Measurements from ENCODE around the gene BRCA1. TPM values are rescaled to one million over a fixed set of nuclear protein-coding genes. Genes with fewer than 3 reads are reported as not detected.
A peak's percentile ranks its signal among the peaks of the same experiment; 100 is the strongest.
"Not testable (repeated sequence)": the region's sequence is repeated elsewhere in the genome, so short reads cannot be mapped to it uniquely, and the experiment has no call there.

The BRCA1 gene
- total and polyA plus RNA-seq, 3 experiments from 2014 or later: 3.3 to 71.5 (median 66.8) TPM

DNA sequence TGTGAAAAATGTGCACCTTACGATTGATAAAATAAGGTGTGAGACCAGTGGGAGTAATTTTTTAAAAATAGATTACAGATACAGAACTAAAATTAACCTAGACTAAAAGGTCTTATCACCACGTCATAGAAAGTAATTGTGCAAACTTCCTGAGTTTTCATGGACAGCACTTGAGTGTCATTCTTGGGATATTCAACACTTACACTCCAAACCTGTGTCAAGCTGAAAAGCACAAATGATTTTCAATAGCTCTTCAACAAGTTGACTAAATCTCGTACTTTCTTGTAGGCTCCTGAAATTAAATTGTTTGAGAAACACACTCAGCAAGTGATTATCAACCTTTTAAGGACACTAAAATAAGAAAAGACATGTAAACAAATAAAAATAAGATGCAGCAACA, 20.5 kb downstream of the BRCA1 start:
- ChIA-PET CTCF (no interaction called here), POLR2A (no interaction called here)
- Histone ChIP-seq H3K4me3 (ENCODE audit: low read length) (no peak overlapping the region), H3K27ac (ENCODE audit: low read depth, low read length) (no peak overlapping the region), H3K36me3 (ENCODE audit: insufficient read depth, low read length) (no peaks in the 10 kb centered on the region), H3K4me1 (ENCODE audit: insufficient read depth, low read length) (no peaks in the 10 kb centered on the region), H3K27me3 (ENCODE audit: insufficient read depth, low read length, poor library complexity, severe bottlenecking) (no peaks in the 10 kb centered on the region), H3K9me3 (ENCODE audit: low read length) (no peaks in the 10 kb centered on the region)
- Mint-ChIP-seq H3K4me3 (no peak overlapping the region), H3K9me3 (no peaks in the 10 kb centered on the region), H3K27ac (no peak overlapping the region), H3K36me3 (peaks cover 0 to 3% (median 3%) of the 10 kb centered on the region in 3 donors), H3K4me1 (no peaks in the 10 kb centered on the region), H3K27me3 (peaks cover 0 to 1% of the 10 kb centered on the region in 2 donors)
- DNase-seq: no peak

DNA sequence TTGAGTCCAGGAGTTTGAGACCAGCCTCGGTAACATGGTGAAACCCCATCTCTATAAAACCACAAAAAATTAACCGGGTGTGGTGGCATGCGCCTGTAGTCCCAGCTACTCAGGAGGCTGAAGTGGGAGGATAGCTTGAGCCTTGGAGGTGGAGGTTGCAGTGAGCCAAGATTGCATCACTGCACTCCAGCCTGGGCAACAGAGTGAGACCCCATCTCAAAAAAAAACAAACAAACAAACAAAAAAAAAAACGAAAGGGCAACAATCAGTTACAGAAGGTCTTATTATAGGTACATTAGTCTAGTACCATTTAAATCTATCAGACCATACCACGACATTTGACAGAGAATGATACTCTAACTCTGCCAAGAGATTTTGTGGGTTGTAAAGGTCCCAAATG, 29.8 kb downstream of the BRCA1 start:
- H3K27me3 Mint-ChIP-seq; CTCF ChIA-PET; DNase-seq; H3K4me3 Mint-ChIP-seq; H3K36me3 Mint-ChIP-seq; H3K4me1 Mint-ChIP-seq; H3K36me3 ChIP-seq (ENCODE audit: insufficient read depth, low read length); H3K27ac ChIP-seq (ENCODE audit: low read depth, low read length); H3K9me3 ChIP-seq (ENCODE audit: low read length); POLR2A ChIA-PET; H3K27me3 ChIP-seq (ENCODE audit: insufficient read depth, low read length, poor library complexity, severe bottlenecking); H3K4me1 ChIP-seq (ENCODE audit: insufficient read depth, low read length); H3K9me3 Mint-ChIP-seq; H3K4me3 ChIP-seq (ENCODE audit: low read length): not testable (repeated sequence)
- peak overlapping the region in 1 of 8 donors; percentile 57 for H3K27ac Mint-ChIP-seq

DNA sequence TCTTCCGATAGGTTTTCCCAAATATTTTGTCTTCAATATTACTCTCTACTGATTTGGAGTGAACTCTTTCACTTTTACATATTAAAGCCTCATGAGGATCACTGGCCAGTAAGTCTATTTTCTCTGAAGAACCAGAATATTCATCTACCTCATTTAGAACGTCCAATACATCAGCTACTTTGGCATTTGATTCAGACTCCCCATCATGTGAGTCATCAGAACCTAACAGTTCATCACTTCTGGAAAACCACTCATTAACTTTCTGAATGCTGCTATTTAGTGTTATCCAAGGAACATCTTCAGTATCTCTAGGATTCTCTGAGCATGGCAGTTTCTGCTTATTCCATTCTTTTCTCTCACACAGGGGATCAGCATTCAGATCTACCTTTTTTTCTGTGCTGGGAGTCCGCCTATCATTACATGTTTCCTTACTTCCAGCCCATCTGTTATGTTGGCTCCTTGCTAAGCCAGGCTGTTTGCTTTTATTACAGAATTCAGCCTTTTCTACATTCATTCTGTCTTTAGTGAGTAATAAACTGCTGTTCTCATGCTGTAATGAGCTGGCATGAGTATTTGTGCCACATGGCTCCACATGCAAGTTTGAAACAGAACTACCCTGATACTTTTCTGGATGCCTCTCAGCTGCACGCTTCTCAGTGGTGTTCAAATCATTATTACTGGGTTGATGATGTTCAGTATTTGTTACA, 30.9 kb downstream of the BRCA1 start:
- Histone ChIP-seq H3K4me1 (ENCODE audit: insufficient read depth, low read length) (no peaks in the 10 kb centered on the region), H3K27ac (ENCODE audit: low read depth, low read length) (no peak overlapping the region), H3K4me3 (ENCODE audit: low read length) (no peak overlapping the region), H3K9me3 (ENCODE audit: low read length) (no peaks in the 10 kb centered on the region), H3K36me3 (ENCODE audit: insufficient read depth, low read length) (no peaks in the 10 kb centered on the region), H3K27me3 (ENCODE audit: insufficient read depth, low read length, poor library complexity, severe bottlenecking) (no peaks in the 10 kb centered on the region)
- DNase-seq: no peak
- no peaks in the 10 kb centered on the region for H3K9me3 Mint-ChIP-seq
- POLR2A ChIA-PET: no interaction called here
- no peak overlapping the region for H3K4me3 Mint-ChIP-seq
- H3K27ac Mint-ChIP-seq: no peak overlapping the region
- H3K4me1 Mint-ChIP-seq: no peaks in the 10 kb centered on the region
- CTCF ChIA-PET: no interaction called here
- no peaks in the 10 kb centered on the region for H3K27me3 Mint-ChIP-seq
- H3K36me3 Mint-ChIP-seq: no peaks in the 10 kb centered on the region

DNA sequence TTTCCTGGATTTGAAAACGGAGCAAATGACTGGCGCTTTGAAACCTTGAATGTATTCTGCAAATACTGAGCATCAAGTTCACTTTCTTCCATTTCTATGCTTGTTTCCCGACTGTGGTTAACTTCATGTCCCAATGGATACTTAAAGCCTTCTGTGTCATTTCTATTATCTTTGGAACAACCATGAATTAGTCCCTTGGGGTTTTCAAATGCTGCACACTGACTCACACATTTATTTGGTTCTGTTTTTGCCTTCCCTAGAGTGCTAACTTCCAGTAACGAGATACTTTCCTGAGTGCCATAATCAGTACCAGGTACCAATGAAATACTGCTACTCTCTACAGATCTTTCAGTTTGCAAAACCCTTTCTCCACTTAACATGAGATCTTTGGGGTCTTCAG, 32.3 kb downstream of the BRCA1 start:
- H3K9me3 Mint-ChIP-seq: no peaks in the 10 kb centered on the region
- no peaks in the 10 kb centered on the region for H3K27me3 Mint-ChIP-seq
- Histone ChIP-seq H3K27ac (ENCODE audit: low read depth, low read length) (no peak overlapping the region), H3K9me3 (ENCODE audit: low read length) (no peaks in the 10 kb centered on the region), H3K4me3 (ENCODE audit: low read length) (no peak overlapping the region), H3K4me1 (ENCODE audit: insufficient read depth, low read length) (no peaks in the 10 kb centered on the region), H3K27me3 (ENCODE audit: insufficient read depth, low read length, poor library complexity, severe bottlenecking) (no peaks in the 10 kb centered on the region), H3K36me3 (ENCODE audit: insufficient read depth, low read length) (no peaks in the 10 kb centered on the region)
- CTCF ChIA-PET: no interaction called here
- no peaks in the 10 kb centered on the region for H3K36me3 Mint-ChIP-seq
- POLR2A ChIA-PET: no interaction called here
- no peak for DNase-seq
- no peak overlapping the region for H3K27ac Mint-ChIP-seq
- no peak overlapping the region for H3K4me3 Mint-ChIP-seq
- no peaks in the 10 kb centered on the region for H3K4me1 Mint-ChIP-seq

GRCh38 chr17:43090022-43090421, 35.1 kb downstream of the BRCA1 start:
- Mint-ChIP-seq H3K36me3 (no peaks in the 10 kb centered on the region), H3K4me3 (no peak overlapping the region), H3K27ac (peak overlapping the region in 1 of 8 donors; percentile 58), H3K4me1 (no peaks in the 10 kb centered on the region), H3K27me3 (no peaks in the 10 kb centered on the region), H3K9me3 (no peaks in the 10 kb centered on the region)
- no peak overlapping the region for H3K4me3 ChIP-seq (ENCODE audit: low read length)
- no peaks in the 10 kb centered on the region for H3K4me1 ChIP-seq (ENCODE audit: insufficient read depth, low read length)
- POLR2A ChIA-PET: no interaction called here
- no peaks in the 10 kb centered on the region for H3K27me3 ChIP-seq (ENCODE audit: insufficient read depth, low read length, poor library complexity, severe bottlenecking)
- H3K36me3 ChIP-seq (ENCODE audit: insufficient read depth, low read length): no peaks in the 10 kb centered on the region
- CTCF ChIA-PET: no interaction called here
- no peak overlapping the region for H3K27ac ChIP-seq (ENCODE audit: low read depth, low read length)
- DNase-seq: no peak
- no peaks in the 10 kb centered on the region for H3K9me3 ChIP-seq (ENCODE audit: low read length)

DNA sequence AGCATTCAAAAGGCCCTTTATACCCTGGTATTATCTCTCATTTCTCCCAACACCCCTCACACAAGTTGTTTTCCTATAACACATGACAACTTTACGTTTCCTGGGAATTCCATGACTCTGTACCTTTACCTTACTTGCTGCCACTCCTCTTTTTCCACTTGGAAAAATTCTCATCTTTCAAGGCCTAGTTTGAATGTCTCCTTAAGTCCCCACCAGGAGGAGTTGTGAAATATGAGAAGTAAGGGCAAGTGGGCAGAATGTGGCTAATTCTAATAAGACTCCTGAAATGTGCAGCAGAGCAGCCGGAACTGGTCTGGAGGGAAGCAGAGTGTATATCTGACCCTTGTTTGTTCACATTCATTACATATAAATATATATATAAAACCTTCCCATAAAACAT, 39.7 kb downstream of the BRCA1 start:
- no peaks in the 10 kb centered on the region for H3K4me1 ChIP-seq (ENCODE audit: insufficient read depth, low read length)
- H3K27me3 ChIP-seq (ENCODE audit: insufficient read depth, low read length, poor library complexity, severe bottlenecking): no peaks in the 10 kb centered on the region
- Mint-ChIP-seq H3K4me3 (no peak overlapping the region), H3K4me1 (no peaks in the 10 kb centered on the region), H3K36me3 (no peaks in the 10 kb centered on the region), H3K27ac (no peak overlapping the region), H3K27me3 (peaks cover 0 to 3% of the 10 kb centered on the region in 2 donors), H3K9me3 (no peaks in the 10 kb centered on the region)
- no peaks in the 10 kb centered on the region for H3K9me3 ChIP-seq (ENCODE audit: low read length)
- H3K36me3 ChIP-seq (ENCODE audit: insufficient read depth, low read length): no peaks in the 10 kb centered on the region
- H3K27ac ChIP-seq (ENCODE audit: low read depth, low read length): no peak overlapping the region
- H3K4me3 ChIP-seq (ENCODE audit: low read length): no peak overlapping the region
- POLR2A ChIA-PET: no interaction called here
- CTCF ChIA-PET: interaction anchor here (0.7 kb wide), 1 partner anchor 17 kb away, joined by 3 read pairs; no protein-coding TSS in a partner anchor
- no peak for DNase-seq

DNA sequence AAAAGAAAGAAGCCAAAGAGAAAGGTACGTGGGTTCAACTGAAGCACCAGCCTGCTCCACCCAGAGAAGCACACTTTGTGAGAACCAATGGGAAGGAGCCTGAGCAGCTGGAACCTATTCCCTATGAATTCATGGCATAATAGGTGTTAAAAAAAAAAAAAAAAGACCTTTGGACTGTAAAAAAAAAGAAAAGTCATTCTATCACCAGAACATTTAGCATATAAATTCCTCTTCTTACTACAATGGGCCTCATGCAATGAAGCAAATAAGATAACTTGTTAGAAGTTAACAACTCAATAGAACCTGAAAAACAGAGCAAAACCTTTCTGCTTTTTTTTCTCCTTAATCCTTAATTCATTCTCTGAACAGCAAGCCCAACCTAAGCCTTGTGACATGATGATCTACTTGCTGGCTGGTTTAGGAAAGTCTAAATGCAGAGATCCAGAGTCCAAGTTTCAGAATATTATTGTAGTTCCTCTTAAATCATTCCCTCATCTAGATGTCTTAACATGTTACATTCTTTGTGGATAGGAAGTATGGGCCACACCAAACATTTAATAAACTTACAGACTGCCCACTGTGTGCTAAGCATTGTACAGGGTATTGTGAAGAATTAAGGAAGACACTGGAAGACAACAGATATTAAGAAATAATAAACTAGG, 45.4 kb downstream of the BRCA1 start:
- POLR2A ChIA-PET: no interaction called here
- no peaks in the 10 kb centered on the region for H3K36me3 Mint-ChIP-seq
- H3K27me3 Mint-ChIP-seq: peaks cover 0 to 3% of the 10 kb centered on the region in 2 donors

GRCh38 chr17:43074869-43075268, 50.3 kb downstream of the BRCA1 start:
- no peak overlapping the region for H3K27ac ChIP-seq (ENCODE audit: low read depth, low read length)
- H3K27ac Mint-ChIP-seq: peak overlapping the region in 1 of 8 donors; percentile 52

More for the DNA sequence above, 45.4 kb downstream of the BRCA1 start:
- Mint-ChIP-seq H3K9me3 (no peaks in the 10 kb centered on the region), H3K4me3 (no peak overlapping the region), H3K27ac (no peak overlapping the region), H3K4me1 (no peaks in the 10 kb centered on the region)
- H3K4me1 ChIP-seq (ENCODE audit: insufficient read depth, low read length): no peaks in the 10 kb centered on the region
- no peaks in the 10 kb centered on the region for H3K9me3 ChIP-seq (ENCODE audit: low read length)
- no peaks in the 10 kb centered on the region for H3K27me3 ChIP-seq (ENCODE audit: insufficient read depth, low read length, poor library complexity, severe bottlenecking)
- H3K27ac ChIP-seq (ENCODE audit: low read depth, low read length): no peak overlapping the region
- no peaks in the 10 kb centered on the region for H3K36me3 ChIP-seq (ENCODE audit: insufficient read depth, low read length)
- no peak for DNase-seq
- CTCF ChIA-PET: no interaction called here
- no peak overlapping the region for H3K4me3 ChIP-seq (ENCODE audit: low read length)

More at GRCh38 chr17:43074869-43075268, 50.3 kb downstream of the BRCA1 start:
- Histone ChIP-seq H3K4me3 (ENCODE audit: low read length) (no peak overlapping the region), H3K9me3 (ENCODE audit: low read length) (no peaks in the 10 kb centered on the region), H3K4me1 (ENCODE audit: insufficient read depth, low read length) (no peaks in the 10 kb centered on the region), H3K27me3 (ENCODE audit: insufficient read depth, low read length, poor library complexity, severe bottlenecking) (no peaks in the 10 kb centered on the region), H3K36me3 (ENCODE audit: insufficient read depth, low read length) (no peaks in the 10 kb centered on the region)
- ChIA-PET CTCF (no interaction called here), POLR2A (no interaction called here)
- Mint-ChIP-seq H3K36me3 (no peaks in the 10 kb centered on the region), H3K9me3 (no peaks in the 10 kb centered on the region), H3K4me3 (no peak overlapping the region), H3K27me3 (no peaks in the 10 kb centered on the region), H3K4me1 (no peaks in the 10 kb centered on the region)
- no peak for DNase-seq

Measured in CD8-positive, alpha-beta memory T cell (primary cell).